ENCODE measurements around the gene NR1H2. TPM values are rescaled to one million over a fixed set of nuclear protein-coding genes. Genes with fewer than 3 reads are reported as not detected.
"Not testable (repeated sequence)": the region's sequence is repeated elsewhere in the genome, so short reads cannot be mapped to it uniquely, and the experiment has no call there.

The NR1H2 gene
- total and polyA plus RNA-seq, 8 donors, result 47.4 to 241 (median 68.0) TPM

GRCh38 chr19:50340331-50340730 lies 35.9 kb upstream of the NR1H2 start:
- intact Hi-C loops (cut with DNase I; ENCODE audit: low total_unique reads), result no loop called here
- no peak for DNase-seq
- H3K36me3 ChIP-seq, result no peaks in the 10 kb centered on the region
- H3K4me3 ChIP-seq, result no peak overlapping the region
- H3K27ac ChIP-seq, result no peak overlapping the region
- no peaks in the 10 kb centered on the region for H3K4me1 ChIP-seq
- peaks cover 3 to 23% (median 12%) of the 10 kb centered on the region in 4 donors for H3K9me3 ChIP-seq
- peaks cover 0 to 2% (median 0%) of the 10 kb centered on the region in 3 donors for H3K27me3 ChIP-seq
- TF ChIP-seq POLR2A (IDR thresholded peaks at IDR 0.05), result no peak
- TF ChIP-seq EP300 (IDR thresholded peaks at IDR 0.05), result no peak
- TF ChIP-seq CTCF (IDR thresholded peaks at IDR 0.05), result no peak
- no peak for TF ChIP-seq POLR2AphosphoS5 (IDR thresholded peaks at IDR 0.05)

- DNase-seq, result no peak
- Histone ChIP-seq H3K36me3 (no peaks in the 10 kb centered on the region), H3K4me3 (no peak overlapping the region), H3K9me3 (peaks cover 3 to 28% (median 13%) of the 10 kb centered on the region in 4 donors), H3K4me1 (no peaks in the 10 kb centered on the region), H3K27ac (no peak overlapping the region), H3K27me3 (no peaks in the 10 kb centered on the region)
- no peak for TF ChIP-seq CTCF (IDR thresholded peaks at IDR 0.05)
- TF ChIP-seq POLR2A (IDR thresholded peaks at IDR 0.05), result no peak
- no peak for TF ChIP-seq POLR2AphosphoS5 (IDR thresholded peaks at IDR 0.05)
- no peak for TF ChIP-seq EP300 (IDR thresholded peaks at IDR 0.05)
- intact Hi-C loops (cut with DNase I; ENCODE audit: low total_unique reads), result no loop called here
- WGBS, 5 donors, result 77 to 89% (median 87%) methylated on average over 3 of the region's 3 CpGs
These were observed 35.1 kb upstream of the NR1H2 start for GRCh38 chr19:50341091-50341564.

GRCh38 chr19:50344661-50345318 lies 31.5 kb upstream of the NR1H2 start:
- no peaks in the 10 kb centered on the region for H3K27me3 ChIP-seq
- no peak overlapping the region for H3K4me3 ChIP-seq
- no peak for DNase-seq
- H3K9me3 ChIP-seq, result peaks cover 3 to 28% (median 13%) of the 10 kb centered on the region in 4 donors
- intact Hi-C loops (cut with DNase I; ENCODE audit: low total_unique reads), result no loop called here
- H3K4me1 ChIP-seq, result no peaks in the 10 kb centered on the region
- no peak for TF ChIP-seq POLR2A (IDR thresholded peaks at IDR 0.05)
- TF ChIP-seq EP300 (IDR thresholded peaks at IDR 0.05), result no peak
- no peak for TF ChIP-seq POLR2AphosphoS5 (IDR thresholded peaks at IDR 0.05)
- no peak for TF ChIP-seq CTCF (IDR thresholded peaks at IDR 0.05)
- H3K36me3 ChIP-seq, result no peaks in the 10 kb centered on the region
- no peak overlapping the region for H3K27ac ChIP-seq
- 67 to 74% (median 73%) methylated on average over 8 of the region's 8 CpGs for WGBS, 5 donors

GRCh38 chr19:50347089-50347581 lies 29.1 kb upstream of the NR1H2 start:
- 70 to 85% (median 77%) methylated on average over 8 of the region's 8 CpGs for WGBS, 5 donors
- H3K4me1 ChIP-seq; H3K27ac ChIP-seq; DNase-seq; H3K4me3 ChIP-seq; intact Hi-C loops (cut with DNase I; ENCODE audit: low total_unique reads); H3K36me3 ChIP-seq: not testable (repeated sequence)
- Histone ChIP-seq H3K9me3 (peaks cover 0 to 21% (median 13%) of the 10 kb centered on the region in 4 donors), H3K27me3 (peaks cover 0 to 12% (median 0%) of the 10 kb centered on the region in 3 donors)
